Measurements from ENCODE around the gene GEMIN5. TPM values are rescaled to one million over a fixed set of nuclear protein-coding genes. Genes with fewer than 3 reads are reported as not detected.
"Not testable (repeated sequence)": the region's sequence is repeated elsewhere in the genome, so short reads cannot be mapped to it uniquely, and the experiment has no call there.

Gene GEMIN5, protein sequence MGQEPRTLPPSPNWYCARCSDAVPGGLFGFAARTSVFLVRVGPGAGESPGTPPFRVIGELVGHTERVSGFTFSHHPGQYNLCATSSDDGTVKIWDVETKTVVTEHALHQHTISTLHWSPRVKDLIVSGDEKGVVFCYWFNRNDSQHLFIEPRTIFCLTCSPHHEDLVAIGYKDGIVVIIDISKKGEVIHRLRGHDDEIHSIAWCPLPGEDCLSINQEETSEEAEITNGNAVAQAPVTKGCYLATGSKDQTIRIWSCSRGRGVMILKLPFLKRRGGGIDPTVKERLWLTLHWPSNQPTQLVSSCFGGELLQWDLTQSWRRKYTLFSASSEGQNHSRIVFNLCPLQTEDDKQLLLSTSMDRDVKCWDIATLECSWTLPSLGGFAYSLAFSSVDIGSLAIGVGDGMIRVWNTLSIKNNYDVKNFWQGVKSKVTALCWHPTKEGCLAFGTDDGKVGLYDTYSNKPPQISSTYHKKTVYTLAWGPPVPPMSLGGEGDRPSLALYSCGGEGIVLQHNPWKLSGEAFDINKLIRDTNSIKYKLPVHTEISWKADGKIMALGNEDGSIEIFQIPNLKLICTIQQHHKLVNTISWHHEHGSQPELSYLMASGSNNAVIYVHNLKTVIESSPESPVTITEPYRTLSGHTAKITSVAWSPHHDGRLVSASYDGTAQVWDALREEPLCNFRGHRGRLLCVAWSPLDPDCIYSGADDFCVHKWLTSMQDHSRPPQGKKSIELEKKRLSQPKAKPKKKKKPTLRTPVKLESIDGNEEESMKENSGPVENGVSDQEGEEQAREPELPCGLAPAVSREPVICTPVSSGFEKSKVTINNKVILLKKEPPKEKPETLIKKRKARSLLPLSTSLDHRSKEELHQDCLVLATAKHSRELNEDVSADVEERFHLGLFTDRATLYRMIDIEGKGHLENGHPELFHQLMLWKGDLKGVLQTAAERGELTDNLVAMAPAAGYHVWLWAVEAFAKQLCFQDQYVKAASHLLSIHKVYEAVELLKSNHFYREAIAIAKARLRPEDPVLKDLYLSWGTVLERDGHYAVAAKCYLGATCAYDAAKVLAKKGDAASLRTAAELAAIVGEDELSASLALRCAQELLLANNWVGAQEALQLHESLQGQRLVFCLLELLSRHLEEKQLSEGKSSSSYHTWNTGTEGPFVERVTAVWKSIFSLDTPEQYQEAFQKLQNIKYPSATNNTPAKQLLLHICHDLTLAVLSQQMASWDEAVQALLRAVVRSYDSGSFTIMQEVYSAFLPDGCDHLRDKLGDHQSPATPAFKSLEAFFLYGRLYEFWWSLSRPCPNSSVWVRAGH (N-terminal part only)
- 10 to 100 TPM in 1 of 2 donors, 1 to 10 TPM in 1; 6.5 to 12.1 TPM for total RNA-seq

DNA sequence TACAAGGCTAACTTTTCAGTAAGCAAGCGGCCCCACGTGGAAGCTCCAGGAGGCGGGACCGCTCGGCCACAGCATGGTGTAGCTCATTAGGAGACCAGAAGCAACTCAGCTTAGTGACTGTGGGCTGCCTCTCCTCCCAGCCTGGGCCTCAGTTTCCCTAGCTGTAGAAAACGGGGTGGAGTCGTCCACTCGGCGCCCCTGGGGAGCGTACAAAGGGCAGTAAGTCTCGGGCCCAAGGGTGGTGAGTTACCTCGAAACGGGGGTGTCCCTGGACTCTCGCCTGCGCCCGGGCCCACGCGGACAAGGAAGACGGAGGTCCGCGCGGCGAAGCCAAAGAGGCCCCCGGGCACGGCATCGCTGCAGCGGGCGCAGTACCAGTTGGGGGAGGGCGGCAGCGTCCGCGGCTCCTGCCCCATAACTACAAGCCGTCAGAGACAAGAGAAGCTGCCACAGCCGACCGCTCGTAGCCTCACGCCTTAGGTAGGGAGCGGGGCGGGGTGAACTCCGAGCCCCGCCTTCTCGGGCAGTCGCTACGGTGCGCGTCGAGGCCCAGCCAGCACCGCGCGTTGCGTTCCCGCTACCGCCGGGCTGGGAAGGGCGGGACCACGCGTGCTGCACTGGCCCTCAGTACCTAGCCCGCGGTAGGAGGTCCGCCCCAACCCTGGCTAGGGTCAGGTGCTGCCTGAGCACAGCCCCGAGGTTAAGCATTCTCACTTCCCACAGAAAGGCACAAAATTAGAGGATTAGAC is at the start of gene GEMIN5:
TSS of gene GEMIN5 (minus strand) at position 494 of the 749 bp plus-strand sequence. CDS start at position 416, 78 bp downstream.
- peaks cover 6% of the 10 kb centered on the region for H3K4me1 ChIP-seq
- intact Hi-C loops (cut with DNase I): no loop called here

DNA sequence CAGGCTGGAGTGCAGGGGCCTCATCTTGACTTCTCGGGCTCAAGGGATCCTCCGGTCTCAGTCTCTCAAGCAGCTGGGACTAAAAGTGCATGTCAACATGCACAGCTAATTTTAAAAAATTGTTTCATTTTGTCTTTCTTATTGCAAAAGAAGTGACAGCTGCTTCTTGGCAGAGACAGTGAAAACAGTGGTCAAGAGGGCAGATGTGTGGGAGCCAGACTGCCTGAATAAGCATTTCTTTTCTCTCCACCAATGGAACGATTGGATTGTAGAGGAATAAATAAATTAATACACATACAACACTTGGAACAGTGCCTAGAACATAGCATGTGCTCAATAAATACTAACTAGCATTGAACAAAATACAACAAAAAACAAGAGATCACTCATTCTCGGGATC is 48.1 kb upstream of the GEMIN5 start:
- intact Hi-C loops (cut with DNase I): no loop called here
- Histone ChIP-seq H3K9me3 (no peaks in the 10 kb centered on the region), H3K4me3 (no peak overlapping the region), H3K4me1 (no peaks in the 10 kb centered on the region), H3K9ac (ENCODE audit: low read depth in 2 of 2, low read length in 2 of 2) (no peak overlapping the region), H3K27me3 (no peaks in the 10 kb centered on the region), H3K36me3 (no peaks in the 10 kb centered on the region), H3K27ac (no peak overlapping the region)
- no peak for DNase-seq
- TF ChIP-seq, protein P1, sequence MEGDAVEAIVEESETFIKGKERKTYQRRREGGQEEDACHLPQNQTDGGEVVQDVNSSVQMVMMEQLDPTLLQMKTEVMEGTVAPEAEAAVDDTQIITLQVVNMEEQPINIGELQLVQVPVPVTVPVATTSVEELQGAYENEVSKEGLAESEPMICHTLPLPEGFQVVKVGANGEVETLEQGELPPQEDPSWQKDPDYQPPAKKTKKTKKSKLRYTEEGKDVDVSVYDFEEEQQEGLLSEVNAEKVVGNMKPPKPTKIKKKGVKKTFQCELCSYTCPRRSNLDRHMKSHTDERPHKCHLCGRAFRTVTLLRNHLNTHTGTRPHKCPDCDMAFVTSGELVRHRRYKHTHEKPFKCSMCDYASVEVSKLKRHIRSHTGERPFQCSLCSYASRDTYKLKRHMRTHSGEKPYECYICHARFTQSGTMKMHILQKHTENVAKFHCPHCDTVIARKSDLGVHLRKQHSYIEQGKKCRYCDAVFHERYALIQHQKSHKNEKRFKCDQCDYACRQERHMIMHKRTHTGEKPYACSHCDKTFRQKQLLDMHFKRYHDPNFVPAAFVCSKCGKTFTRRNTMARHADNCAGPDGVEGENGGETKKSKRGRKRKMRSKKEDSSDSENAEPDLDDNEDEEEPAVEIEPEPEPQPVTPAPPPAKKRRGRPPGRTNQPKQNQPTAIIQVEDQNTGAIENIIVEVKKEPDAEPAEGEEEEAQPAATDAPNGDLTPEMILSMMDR (IDR thresholded peaks at IDR 0.05): no peak

More for the DNA sequence above, at the start of gene GEMIN5:
- Histone ChIP-seq H3K27me3 (no peaks in the 10 kb centered on the region), H3K4me3 (peak within 1 kb of the TSS; percentile 98), H3K36me3 (no peaks in the 10 kb centered on the region), H3K27ac (peak within 1 kb of the TSS; percentile 43), H3K9ac (ENCODE audit: low read depth in 2 of 2, low read length in 2 of 2) (peak within 1 kb of the TSS; percentile 65 to 95), H3K9me3 (no peaks in the 10 kb centered on the region)
- TF ChIP-seq, protein P1 (IDR thresholded peaks at IDR 0.05): no peak
- DNase-seq: peak; percentile 91

DNA sequence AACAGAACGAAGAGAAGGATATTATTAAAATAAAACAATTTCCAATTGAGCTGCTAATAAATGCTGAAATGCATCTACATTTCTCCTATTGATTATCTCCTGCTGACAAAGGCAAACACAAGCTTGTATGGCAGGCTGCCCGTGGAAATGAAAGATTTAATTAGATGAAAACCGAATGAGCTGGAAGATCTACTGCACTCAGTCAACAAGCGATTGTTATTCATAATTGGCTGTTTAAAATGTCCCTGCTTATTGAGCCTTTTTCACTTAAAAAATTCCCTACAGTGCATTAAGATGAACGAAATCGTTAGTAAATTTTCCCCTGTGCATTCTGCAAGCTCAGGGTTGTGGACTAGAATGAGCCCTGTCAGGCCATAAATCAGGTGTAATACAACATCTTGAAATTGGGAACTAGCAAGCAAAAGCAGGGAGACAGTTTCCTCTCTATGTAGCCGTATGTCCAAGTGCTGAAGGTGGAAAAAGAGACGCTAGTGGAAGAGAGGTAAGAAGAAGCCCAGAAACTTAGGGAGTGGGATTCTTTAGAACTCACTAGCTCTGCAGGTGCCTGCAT is 47.0 kb upstream of the GEMIN5 start:
- TF ChIP-seq, protein P1 (IDR thresholded peaks at IDR 0.05): no peak
- no peak for DNase-seq
- Histone ChIP-seq H3K36me3 (no peaks in the 10 kb centered on the region), H3K4me1 (no peaks in the 10 kb centered on the region), H3K27me3 (no peaks in the 10 kb centered on the region), H3K4me3 (no peak overlapping the region), H3K9ac (ENCODE audit: low read depth in 2 of 2, low read length in 2 of 2) (no peak overlapping the region), H3K9me3 (no peaks in the 10 kb centered on the region), H3K27ac (no peak overlapping the region)
- intact Hi-C loops (cut with DNase I): no loop called here

DNA sequence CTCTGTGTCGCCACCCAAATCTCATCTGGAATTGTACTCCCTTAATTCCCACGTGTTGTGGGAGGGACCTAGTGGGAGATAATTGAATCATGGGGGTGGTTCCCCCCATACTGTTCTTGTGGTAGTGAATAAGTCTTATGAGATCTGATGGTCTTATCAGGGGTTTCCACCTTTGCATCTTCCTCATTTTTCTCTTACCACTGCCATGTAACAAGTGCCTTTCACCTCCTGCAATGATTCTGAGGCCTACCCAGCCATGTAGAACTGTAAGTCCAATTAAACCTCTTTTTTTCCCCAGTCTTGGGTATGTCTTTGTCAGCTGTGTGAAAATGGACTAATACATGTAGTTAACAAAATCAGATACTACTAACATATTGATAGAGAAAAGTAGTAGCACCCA is 40.3 kb upstream of the GEMIN5 start:
- H3K9me3 ChIP-seq; H3K9ac ChIP-seq (ENCODE audit: low read depth in 2 of 2, low read length in 2 of 2); DNase-seq; H3K36me3 ChIP-seq; intact Hi-C loops (cut with DNase I); H3K27ac ChIP-seq; H3K4me3 ChIP-seq; H3K27me3 ChIP-seq; H3K4me1 ChIP-seq: not testable (repeated sequence)

DNA sequence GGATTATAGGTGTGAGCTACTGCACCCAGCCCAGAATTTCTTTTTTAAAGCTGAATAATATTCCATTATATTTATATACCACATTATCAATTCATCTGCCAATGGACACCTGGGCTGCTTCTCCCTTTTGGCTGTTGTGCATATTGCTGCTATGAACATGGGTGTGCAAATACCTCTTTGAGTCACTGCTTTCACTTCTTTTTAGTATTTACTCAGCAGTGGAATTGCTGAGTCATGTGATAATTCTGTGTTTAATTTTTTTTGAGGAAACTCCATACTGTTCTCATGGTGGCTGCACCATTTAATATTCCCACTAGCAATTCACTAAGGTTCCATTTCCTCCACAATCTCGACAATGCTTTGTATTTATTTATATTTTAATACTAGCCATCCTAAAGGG is 39.4 kb upstream of the GEMIN5 start:
- no peak for DNase-seq
- Histone ChIP-seq H3K27me3 (no peaks in the 10 kb centered on the region), H3K27ac (no peak overlapping the region), H3K4me1 (no peaks in the 10 kb centered on the region), H3K4me3 (no peak overlapping the region), H3K9me3 (no peaks in the 10 kb centered on the region), H3K9ac (ENCODE audit: low read depth in 2 of 2, low read length in 2 of 2) (no peak overlapping the region), H3K36me3 (no peaks in the 10 kb centered on the region)
- intact Hi-C loops (cut with DNase I): no loop called here
- TF ChIP-seq, protein P1 (IDR thresholded peaks at IDR 0.05): no peak

DNA sequence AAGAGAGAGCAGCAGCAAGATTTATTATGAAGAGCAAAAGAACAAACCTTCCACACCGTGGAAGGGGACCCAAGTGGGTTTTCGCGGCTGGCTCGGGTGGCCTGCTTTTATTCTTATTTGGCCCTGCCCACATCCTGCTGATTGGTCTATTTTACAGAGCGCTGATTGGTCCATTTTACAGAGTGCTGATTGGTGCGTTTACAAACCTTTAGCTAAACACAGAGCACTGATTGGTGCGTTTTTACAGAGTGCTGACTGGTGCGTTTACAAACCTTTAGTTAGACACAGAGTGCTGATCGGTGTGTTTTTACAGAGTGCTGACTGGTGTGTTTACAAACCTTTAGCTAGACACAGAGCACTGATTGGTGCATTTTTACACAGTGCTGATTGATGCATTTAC is 38.1 kb upstream of the GEMIN5 start:
- H3K9me3 ChIP-seq; H3K36me3 ChIP-seq; H3K27me3 ChIP-seq; H3K4me1 ChIP-seq; H3K27ac ChIP-seq; DNase-seq; H3K9ac ChIP-seq (ENCODE audit: low read depth in 2 of 2, low read length in 2 of 2); intact Hi-C loops (cut with DNase I); H3K4me3 ChIP-seq: not testable (repeated sequence)

All from colonic mucosa (tissue), 4 donors.